Measurements from ENCODE around the gene LRRC51. TPM values are rescaled to one million over a fixed set of nuclear protein-coding genes. Genes with fewer than 3 reads are reported as not detected.

LRRC51 gene
- total RNA-seq, 1 donor from 2014 or later: 3.7 TPM

DNA sequence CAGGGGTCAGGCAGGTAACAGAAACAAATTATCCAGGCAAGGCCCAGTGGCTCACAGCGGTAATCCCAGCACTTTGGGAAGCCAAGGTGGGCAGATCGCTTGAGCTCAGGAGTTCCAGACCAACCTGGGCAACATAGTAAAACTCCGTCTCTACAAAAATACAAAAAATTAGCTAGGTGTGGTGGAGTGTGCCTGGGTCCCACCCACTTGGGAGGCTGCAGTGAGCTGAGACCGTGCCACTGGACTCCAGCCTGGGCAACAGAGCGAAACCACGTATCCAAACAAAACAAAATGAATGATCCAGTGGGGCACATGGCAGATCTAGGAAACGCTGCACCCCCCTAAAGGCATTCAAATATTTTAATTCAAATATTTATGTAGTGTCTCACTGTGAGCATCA, 10.2 kb upstream of the LRRC51 start:
- no peak for DNase-seq (ENCODE audit: low read depth)
- peak overlapping the region; percentile 14 for H3K4me3 ChIP-seq (ENCODE audit: low read depth, low read length)
- TF ChIP-seq, protein P1, sequence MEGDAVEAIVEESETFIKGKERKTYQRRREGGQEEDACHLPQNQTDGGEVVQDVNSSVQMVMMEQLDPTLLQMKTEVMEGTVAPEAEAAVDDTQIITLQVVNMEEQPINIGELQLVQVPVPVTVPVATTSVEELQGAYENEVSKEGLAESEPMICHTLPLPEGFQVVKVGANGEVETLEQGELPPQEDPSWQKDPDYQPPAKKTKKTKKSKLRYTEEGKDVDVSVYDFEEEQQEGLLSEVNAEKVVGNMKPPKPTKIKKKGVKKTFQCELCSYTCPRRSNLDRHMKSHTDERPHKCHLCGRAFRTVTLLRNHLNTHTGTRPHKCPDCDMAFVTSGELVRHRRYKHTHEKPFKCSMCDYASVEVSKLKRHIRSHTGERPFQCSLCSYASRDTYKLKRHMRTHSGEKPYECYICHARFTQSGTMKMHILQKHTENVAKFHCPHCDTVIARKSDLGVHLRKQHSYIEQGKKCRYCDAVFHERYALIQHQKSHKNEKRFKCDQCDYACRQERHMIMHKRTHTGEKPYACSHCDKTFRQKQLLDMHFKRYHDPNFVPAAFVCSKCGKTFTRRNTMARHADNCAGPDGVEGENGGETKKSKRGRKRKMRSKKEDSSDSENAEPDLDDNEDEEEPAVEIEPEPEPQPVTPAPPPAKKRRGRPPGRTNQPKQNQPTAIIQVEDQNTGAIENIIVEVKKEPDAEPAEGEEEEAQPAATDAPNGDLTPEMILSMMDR (conservative IDR thresholded peaks at IDR 0.05; ENCODE audit: low read depth, low read length): no peak

- TF ChIP-seq, protein P1 (conservative IDR thresholded peaks at IDR 0.05; ENCODE audit: low read depth, low read length): no peak
- no peak overlapping the region for H3K4me3 ChIP-seq (ENCODE audit: low read depth, low read length)
Observed at GRCh38 chr11:72072348-72072747, 8.3 kb upstream of the LRRC51 start.

GRCh38 chr11:72075109-72075508, 5.5 kb upstream of the LRRC51 start:
- no peak for DNase-seq (ENCODE audit: low read depth)

More at GRCh38 chr11:72072348-72072747, 8.3 kb upstream of the LRRC51 start:
- no peak for DNase-seq (ENCODE audit: low read depth)

GRCh38 chr11:72075756-72076155, 4.9 kb upstream of the LRRC51 start:
- DNase-seq (ENCODE audit: low read depth): no peak
- no peak overlapping the region for H3K4me3 ChIP-seq (ENCODE audit: low read depth, low read length)
- TF ChIP-seq, protein P1 (conservative IDR thresholded peaks at IDR 0.05; ENCODE audit: low read depth, low read length): no peak

More at GRCh38 chr11:72075109-72075508, 5.5 kb upstream of the LRRC51 start:
- TF ChIP-seq, protein P1 (conservative IDR thresholded peaks at IDR 0.05; ENCODE audit: low read depth, low read length): peak; percentile 35
- no peak overlapping the region for H3K4me3 ChIP-seq (ENCODE audit: low read depth, low read length)

DNA sequence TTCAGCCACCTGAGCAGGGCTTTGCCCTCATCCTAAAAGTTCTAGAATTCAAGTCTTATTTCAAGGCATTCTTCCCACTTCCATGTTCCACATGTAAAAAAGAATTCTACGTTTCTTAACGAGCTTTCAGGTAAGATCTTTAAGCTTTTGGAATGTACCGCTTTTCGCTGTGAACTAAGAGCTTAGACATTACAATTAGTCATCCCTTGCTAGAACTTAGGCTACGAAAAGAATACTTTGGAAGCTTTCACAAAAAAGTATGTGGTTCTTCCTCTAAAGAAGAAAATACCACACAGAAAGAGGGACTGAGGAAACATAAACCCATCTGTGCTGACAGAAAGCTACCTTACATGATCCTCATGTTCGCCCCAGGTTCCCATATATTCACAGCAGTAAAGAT, 2.2 kb upstream of the LRRC51 start:
- peak overlapping the region; percentile 68 for H3K4me3 ChIP-seq (ENCODE audit: low read depth, low read length)
- TF ChIP-seq, protein P1 (conservative IDR thresholded peaks at IDR 0.05; ENCODE audit: low read depth, low read length): no peak
- DNase-seq (ENCODE audit: low read depth): no peak

GRCh38 chr11:72079819-72080325, 778 bp upstream of the LRRC51 start:
- no peak for DNase-seq (ENCODE audit: low read depth)
- TF ChIP-seq, protein P1 (conservative IDR thresholded peaks at IDR 0.05; ENCODE audit: low read depth, low read length): no peak
- peak overlapping the region; percentile 68 for H3K4me3 ChIP-seq (ENCODE audit: low read depth, low read length)

DNA sequence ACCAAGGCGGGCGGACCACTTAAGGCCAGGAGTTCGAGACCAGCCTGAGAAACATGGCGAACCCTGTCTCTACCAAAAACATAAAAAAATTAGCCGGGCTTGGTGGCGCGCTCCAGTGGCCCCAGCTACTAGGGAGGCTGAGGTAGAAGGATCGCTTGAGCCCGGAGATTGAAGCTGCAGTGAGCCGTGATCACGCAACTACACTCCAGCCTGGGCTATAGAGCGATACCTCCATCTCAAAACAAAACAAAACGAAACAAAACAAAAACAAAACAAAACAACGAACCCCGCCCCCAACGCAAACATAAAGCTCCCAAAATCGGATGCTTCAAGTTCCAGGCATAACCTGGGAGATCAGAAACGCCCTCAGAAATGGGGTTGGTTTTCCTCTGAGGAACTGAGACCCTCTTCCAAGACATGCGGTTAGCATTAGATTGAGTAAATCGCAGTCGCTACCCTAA, 564 bp downstream of the LRRC51 start:
- no peak for DNase-seq (ENCODE audit: low read depth)
- H3K4me3 ChIP-seq (ENCODE audit: low read depth, low read length): peak overlapping the region; percentile 68
- TF ChIP-seq, protein P1 (conservative IDR thresholded peaks at IDR 0.05; ENCODE audit: low read depth, low read length): no peak
